IPS-15b (cell line): ENCODE measurements around the gene XPO1.
"Not testable (repeated sequence)": the region's sequence is repeated elsewhere in the genome, so short reads cannot be mapped to it uniquely, and the experiment has no call there.

Experiments used
- H3K27me3 ChIP-seq: one replicate; pipeline ENCODE4 v1.6.1; 2013; ENCODE audit warnings: low read length; ENCODE audit not compliant: control insufficient read depth, insufficient read depth
- H3K36me3 ChIP-seq: one replicate; pipeline ENCODE4 v1.6.1; 2013; ENCODE audit warnings: low read length; ENCODE audit not compliant: control insufficient read depth, insufficient read depth
- H3K4me1 ChIP-seq: one replicate; pipeline ENCODE4 v1.6.1; 2013; ENCODE audit warnings: mild to moderate bottlenecking, low read length; ENCODE audit not compliant: control insufficient read depth, insufficient read depth
- H3K4me3 ChIP-seq: one replicate; pipeline ENCODE4 v1.5.1; 2013; ENCODE audit warnings: low read depth, low read length
- H3K9ac ChIP-seq: one replicate; pipeline ENCODE4 v1.6.1; 2013; ENCODE audit warnings: low read depth, mild to moderate bottlenecking, low read length
- H3K9me3 ChIP-seq: one replicate; pipeline ENCODE4 v1.6.1; 2013; ENCODE audit warnings: mild to moderate bottlenecking, low read length; ENCODE audit not compliant: control insufficient read depth, insufficient read depth

Gene XPO1, protein sequence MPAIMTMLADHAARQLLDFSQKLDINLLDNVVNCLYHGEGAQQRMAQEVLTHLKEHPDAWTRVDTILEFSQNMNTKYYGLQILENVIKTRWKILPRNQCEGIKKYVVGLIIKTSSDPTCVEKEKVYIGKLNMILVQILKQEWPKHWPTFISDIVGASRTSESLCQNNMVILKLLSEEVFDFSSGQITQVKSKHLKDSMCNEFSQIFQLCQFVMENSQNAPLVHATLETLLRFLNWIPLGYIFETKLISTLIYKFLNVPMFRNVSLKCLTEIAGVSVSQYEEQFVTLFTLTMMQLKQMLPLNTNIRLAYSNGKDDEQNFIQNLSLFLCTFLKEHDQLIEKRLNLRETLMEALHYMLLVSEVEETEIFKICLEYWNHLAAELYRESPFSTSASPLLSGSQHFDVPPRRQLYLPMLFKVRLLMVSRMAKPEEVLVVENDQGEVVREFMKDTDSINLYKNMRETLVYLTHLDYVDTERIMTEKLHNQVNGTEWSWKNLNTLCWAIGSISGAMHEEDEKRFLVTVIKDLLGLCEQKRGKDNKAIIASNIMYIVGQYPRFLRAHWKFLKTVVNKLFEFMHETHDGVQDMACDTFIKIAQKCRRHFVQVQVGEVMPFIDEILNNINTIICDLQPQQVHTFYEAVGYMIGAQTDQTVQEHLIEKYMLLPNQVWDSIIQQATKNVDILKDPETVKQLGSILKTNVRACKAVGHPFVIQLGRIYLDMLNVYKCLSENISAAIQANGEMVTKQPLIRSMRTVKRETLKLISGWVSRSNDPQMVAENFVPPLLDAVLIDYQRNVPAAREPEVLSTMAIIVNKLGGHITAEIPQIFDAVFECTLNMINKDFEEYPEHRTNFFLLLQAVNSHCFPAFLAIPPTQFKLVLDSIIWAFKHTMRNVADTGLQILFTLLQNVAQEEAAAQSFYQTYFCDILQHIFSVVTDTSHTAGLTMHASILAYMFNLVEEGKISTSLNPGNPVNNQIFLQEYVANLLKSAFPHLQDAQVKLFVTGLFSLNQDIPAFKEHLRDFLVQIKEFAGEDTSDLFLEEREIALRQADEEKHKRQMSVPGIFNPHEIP (N-terminal part only)

DNA sequence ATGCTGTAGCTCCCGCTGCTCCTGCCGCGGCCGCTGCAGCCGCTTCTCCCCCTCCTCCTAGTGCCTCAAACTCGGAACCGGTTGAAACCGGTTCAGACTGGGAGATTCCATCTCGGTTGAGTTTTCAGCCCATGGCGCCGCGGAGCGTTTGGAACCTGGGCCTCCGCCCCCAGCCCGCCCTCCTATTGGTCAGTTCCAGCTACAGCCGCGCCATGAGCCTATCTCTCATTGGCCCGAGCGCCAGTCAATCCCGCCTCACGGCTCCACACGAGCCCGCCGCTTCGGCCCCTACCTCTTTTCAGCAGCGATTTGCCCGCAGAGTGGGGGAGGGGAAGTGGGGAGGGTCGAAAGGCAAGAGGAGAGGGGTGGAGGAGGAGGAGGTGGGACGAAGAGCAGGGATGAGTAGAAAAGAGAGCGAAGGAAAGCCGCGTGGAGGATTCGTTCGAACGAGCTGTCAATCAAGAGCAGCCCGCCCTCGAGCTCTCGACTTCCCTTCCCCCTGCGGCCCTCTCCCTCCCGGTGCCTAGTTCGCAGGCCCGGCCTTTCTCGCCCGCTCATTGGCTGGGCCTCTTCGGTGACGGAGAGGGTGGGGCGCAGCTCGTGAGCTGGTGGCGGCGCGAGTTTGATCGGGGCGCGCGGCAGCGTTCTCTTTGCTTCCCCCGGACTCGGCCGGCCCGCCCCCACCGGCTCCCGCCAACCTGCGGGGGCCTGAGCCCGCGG lies at the start of gene XPO1:
XPO1 (minus strand) TSS at position 157 of the 720 bp plus-strand sequence. CDS start 4,459 bp downstream, outside the sequence.
- H3K27me3 ChIP-seq: no peaks in the 10 kb centered on the region
- H3K4me1 ChIP-seq: peaks cover 8% of the 10 kb centered on the region
- H3K9ac ChIP-seq: peak within 1 kb of the TSS; percentile 97
- H3K4me3 ChIP-seq: peak within 1 kb of the TSS; percentile 76
- H3K36me3 ChIP-seq: no peaks in the 10 kb centered on the region
- no peaks in the 10 kb centered on the region for H3K9me3 ChIP-seq

DNA sequence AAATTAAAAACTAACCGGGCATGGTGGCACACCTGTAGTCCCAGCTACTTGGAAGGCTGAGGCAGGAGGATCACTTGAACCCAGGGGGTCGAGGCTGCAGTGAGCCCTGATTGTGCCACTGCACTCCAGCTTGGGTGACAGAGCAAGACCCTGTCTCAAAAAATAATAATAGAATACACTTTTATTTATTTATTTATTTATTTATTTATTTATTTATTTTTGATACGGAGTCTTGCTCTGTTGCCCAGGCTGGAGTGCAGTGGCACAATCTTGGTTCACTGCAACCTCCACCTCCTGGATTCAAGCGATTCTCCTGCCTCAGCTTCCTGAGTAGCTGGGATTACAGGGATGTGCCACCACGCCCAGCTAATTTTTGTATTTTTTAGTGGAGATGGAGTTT lies 48.8 kb upstream of the XPO1 start:
- not testable (repeated sequence) for H3K4me1 ChIP-seq, H3K36me3 ChIP-seq, H3K9ac ChIP-seq, H3K27me3 ChIP-seq, H3K9me3 ChIP-seq, H3K4me3 ChIP-seq

DNA sequence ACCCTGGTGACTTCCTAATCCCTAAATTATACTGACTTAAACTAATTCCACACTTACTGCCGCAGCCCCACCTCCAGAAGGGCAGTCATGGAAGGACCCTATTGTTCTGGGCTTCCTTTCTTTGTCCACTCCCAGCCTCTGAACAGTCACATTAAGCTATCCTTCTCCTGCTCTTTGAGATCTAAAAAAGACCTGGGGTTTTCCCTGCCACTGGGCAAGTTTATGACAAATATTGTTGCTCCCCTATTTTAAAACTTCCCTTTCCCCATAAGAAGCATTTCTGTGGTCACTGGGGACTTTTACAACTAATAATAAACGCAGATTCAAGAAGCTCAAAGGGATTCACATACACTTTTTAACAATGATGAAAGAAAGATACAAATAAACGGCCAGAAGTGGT lies 47.2 kb upstream of the XPO1 start:
- no peaks in the 10 kb centered on the region for H3K9me3 ChIP-seq
- H3K9ac ChIP-seq: no peak overlapping the region
- H3K4me1 ChIP-seq: peaks cover 9% of the 10 kb centered on the region
- H3K27me3 ChIP-seq: no peaks in the 10 kb centered on the region
- no peaks in the 10 kb centered on the region for H3K36me3 ChIP-seq
- H3K4me3 ChIP-seq: no peak overlapping the region

DNA sequence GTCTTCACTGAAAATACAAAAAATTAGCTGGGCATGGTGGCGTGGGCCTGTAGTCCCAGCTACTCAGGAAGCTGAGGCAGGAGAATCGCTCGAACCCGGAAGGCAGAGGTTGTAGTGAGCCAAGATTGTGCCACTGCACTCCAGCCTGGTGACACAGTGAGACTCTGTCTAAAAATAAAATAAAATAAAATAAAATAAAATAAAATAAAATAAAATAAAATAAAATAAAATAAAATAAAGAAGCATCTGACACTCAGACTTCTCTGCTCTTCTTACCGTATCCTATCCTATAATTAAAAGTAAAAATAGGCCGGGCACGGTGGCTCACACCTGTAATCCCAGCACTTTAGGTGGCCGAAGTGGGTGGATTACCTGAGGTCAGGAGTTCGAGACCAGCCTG lies 46.2 kb upstream of the XPO1 start:
- H3K9me3 ChIP-seq, H3K4me1 ChIP-seq, H3K27me3 ChIP-seq, H3K36me3 ChIP-seq, H3K4me3 ChIP-seq, H3K9ac ChIP-seq: not testable (repeated sequence)

DNA sequence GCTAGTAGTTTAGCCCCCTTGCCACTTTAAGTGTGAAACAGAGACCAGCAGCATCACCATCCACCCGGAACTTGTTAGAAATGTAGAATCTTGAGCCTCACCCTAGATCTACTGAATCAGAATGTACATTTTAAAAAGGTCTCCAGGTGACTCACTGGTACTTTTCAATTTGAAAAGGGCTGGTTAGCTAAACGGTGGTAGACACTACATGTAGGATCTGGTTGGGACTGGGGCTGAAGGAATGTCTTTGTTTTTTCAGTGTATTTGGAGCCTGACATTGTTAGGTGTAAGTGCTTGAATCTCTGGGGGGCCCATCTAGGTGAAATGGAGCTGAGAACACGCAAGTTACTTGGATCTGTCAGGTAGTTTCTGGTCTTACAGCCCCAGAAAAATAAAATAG lies 44.0 kb upstream of the XPO1 start:
- Histone ChIP-seq H3K27me3 (no peaks in the 10 kb centered on the region), H3K36me3 (no peaks in the 10 kb centered on the region), H3K9ac (no peak overlapping the region), H3K4me3 (no peak overlapping the region), H3K9me3 (no peaks in the 10 kb centered on the region), H3K4me1 (peaks cover 9% of the 10 kb centered on the region)

DNA sequence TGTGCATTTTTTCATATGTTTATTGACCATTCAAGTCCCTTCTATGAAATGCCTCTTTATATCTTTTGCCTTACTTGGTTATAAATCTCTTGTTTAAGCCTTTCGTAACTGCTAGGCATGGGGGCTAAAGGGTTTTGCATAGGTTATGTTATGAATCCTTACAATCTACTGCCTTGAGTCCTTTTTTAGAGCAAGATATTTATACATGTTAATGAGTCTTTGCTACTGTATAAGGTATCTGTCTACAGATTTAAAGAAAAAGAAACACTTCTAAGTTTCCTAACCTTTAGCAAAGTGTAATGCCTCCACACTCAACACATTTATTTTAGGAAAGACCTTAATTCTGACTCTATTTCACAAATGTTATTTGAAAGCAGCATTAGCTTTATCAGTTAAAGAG lies 43.6 kb upstream of the XPO1 start:
- peaks cover 9% of the 10 kb centered on the region for H3K4me1 ChIP-seq
- no peaks in the 10 kb centered on the region for H3K9me3 ChIP-seq
- H3K9ac ChIP-seq: no peak overlapping the region
- no peaks in the 10 kb centered on the region for H3K36me3 ChIP-seq
- no peak overlapping the region for H3K4me3 ChIP-seq
- no peaks in the 10 kb centered on the region for H3K27me3 ChIP-seq

DNA sequence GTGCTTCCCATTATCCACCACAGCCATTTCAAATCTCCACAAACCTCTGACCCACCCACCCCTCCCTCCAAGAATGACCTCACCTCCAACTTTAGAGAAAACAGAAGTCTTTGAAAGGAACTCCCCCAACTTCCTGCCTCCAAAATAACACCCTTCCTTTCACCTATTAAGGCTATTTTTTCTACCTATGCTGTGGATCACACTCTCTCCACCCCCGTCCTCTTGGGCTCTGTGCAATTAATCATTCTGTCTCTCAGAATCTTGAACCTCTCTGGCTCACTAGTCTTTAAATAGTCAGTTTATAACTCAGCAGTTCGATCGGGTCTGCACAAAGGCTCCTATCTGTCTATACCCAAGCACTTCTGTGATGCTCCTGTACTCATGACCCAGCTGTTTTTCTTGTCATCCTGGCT lies 37.3 kb upstream of the XPO1 start:
- H3K9ac ChIP-seq: no peak overlapping the region
- peaks cover 2% of the 10 kb centered on the region for H3K4me1 ChIP-seq
- no peaks in the 10 kb centered on the region for H3K27me3 ChIP-seq
- no peaks in the 10 kb centered on the region for H3K9me3 ChIP-seq
- H3K4me3 ChIP-seq: no peak overlapping the region
- H3K36me3 ChIP-seq: no peaks in the 10 kb centered on the region

DNA sequence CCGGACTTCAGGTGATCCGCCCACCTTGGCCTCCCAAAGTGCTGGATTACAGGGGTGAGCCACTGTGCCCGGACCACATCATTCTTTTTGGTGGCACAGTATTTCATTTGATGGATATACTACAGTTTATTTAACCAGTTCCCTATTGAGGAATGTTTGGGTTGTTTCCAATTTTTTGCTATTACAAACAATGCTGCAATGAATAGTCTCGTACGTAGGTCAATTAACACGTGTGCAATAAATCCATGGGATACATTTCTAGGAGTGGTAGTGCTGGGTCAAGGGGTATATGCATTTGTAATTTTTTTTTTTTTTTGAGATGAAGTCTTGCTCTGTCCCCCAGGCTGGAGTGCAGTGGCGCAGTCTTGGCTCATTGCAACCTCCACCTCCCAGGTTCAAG lies 28.4 kb upstream of the XPO1 start:
- H3K27me3 ChIP-seq: no peaks in the 10 kb centered on the region
- no peaks in the 10 kb centered on the region for H3K9me3 ChIP-seq
- H3K9ac ChIP-seq: no peak overlapping the region
- H3K4me1 ChIP-seq: no peaks in the 10 kb centered on the region
- H3K4me3 ChIP-seq: no peak overlapping the region
- no peaks in the 10 kb centered on the region for H3K36me3 ChIP-seq

DNA sequence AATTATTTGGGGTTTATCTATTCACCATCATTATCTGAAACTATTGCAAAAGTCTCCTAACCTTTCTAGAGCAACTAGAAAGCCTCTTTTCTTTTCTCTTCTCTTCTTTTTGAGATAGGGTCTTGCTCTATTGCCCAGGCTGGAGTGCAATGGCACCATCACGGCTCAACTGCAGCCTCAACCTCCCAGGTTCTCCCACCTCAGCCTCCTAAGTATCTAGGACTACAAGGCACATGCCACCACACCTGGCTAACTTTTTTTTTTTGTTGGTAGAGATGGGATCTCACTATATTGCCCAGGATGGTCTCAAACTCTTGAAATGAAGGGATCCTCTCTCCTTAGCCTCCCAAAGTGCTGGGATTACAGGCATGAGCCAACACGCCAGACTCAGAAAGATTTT lies 24.5 kb upstream of the XPO1 start:
- Histone ChIP-seq H3K4me3 (no peak overlapping the region), H3K27me3 (no peaks in the 10 kb centered on the region)

DNA sequence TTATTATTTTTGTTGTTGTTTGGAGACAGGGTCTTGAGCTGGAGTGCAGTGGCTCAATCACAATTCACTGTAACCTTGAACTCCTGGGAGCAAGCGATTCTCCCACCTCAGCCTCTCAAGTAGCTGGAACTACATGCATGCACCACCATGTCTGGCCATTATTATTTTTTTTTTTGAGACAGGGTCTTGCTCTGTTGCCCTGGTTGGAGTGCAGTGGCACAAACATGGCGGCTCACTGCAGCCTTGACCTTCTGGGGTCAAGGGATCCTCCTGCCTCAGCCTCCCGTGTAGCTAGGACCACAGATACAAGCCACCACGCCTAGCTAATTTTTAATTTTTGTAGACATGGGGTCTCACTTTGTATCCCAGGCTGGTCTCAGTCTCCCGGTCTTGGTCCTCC lies 20.0 kb upstream of the XPO1 start:
- H3K9ac ChIP-seq: no peak overlapping the region
- no peaks in the 10 kb centered on the region for H3K4me1 ChIP-seq
- no peaks in the 10 kb centered on the region for H3K36me3 ChIP-seq

More for the DNA sequence above, 24.5 kb upstream of the XPO1 start:
- no peaks in the 10 kb centered on the region for H3K36me3 ChIP-seq
- no peaks in the 10 kb centered on the region for H3K4me1 ChIP-seq
- no peaks in the 10 kb centered on the region for H3K9me3 ChIP-seq
- H3K9ac ChIP-seq: no peak overlapping the region

DNA sequence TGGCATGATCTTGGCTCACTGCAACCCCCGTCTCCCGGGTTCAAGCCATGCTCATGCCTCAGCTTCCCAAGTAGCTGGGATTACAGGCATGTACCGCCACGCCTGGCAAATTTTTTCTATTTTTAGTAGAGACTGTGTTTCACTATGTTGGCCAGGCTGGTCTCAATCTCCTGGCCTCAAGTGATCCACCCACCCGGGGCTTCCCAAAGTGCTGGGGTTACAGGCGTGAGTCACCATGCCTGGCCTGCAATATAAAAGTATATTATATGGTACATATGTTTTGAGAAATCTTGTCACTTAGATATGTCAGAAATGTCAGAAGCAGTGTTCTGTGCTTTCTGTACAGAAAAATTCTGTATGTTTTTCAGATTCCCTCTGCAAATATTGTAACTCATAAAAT lies 19.2 kb upstream of the XPO1 start:
- no peaks in the 10 kb centered on the region for H3K9me3 ChIP-seq
- H3K4me3 ChIP-seq: no peak overlapping the region
- H3K36me3 ChIP-seq: no peaks in the 10 kb centered on the region
- no peaks in the 10 kb centered on the region for H3K27me3 ChIP-seq
- H3K9ac ChIP-seq: no peak overlapping the region
- no peaks in the 10 kb centered on the region for H3K4me1 ChIP-seq

More for the DNA sequence above, 20.0 kb upstream of the XPO1 start:
- no peaks in the 10 kb centered on the region for H3K9me3 ChIP-seq
- no peak overlapping the region for H3K4me3 ChIP-seq
- no peaks in the 10 kb centered on the region for H3K27me3 ChIP-seq
